H9 (cell line): Measurements from ENCODE around the gene CFAP47. TPM values are rescaled to one million over a fixed set of nuclear protein-coding genes. Genes with fewer than 3 reads are reported as not detected.

Experiments
- DNase-seq: peaks from one replicate; pipeline ENCODE4 v3.0.0-alpha.2; 2017
- H2AFZ ChIP-seq: one replicate; pipeline ENCODE4 v1.6.1; 2013; ENCODE audit warnings: mild to moderate bottlenecking, low read length, control low read depth, moderate library complexity
- H2AK5ac ChIP-seq: 2 replicates; pipeline ENCODE4 v1.6.1; 2013; ENCODE audit warnings: low read length, control low read depth, mixed read lengths; ENCODE audit not compliant: insufficient read length
- H2BK120ac ChIP-seq: one replicate; pipeline ENCODE4 v1.6.1; 2013; ENCODE audit warnings: low read depth, mild to moderate bottlenecking, low read length, control low read depth, inconsistent platforms; ENCODE audit not compliant: poor library complexity, severe bottlenecking
- H2BK12ac ChIP-seq: 2 replicates; pipeline ENCODE4 v1.6.1; 2013; ENCODE audit warnings: low read length, control low read depth, mixed read lengths, low read depth; ENCODE audit not compliant: insufficient read length
- H2BK15ac ChIP-seq: 2 replicates; pipeline ENCODE4 v1.6.1; 2013; ENCODE audit warnings: low read depth, low read length, control low read depth
- H2BK20ac ChIP-seq: one replicate; pipeline ENCODE4 v1.6.1; 2013; ENCODE audit warnings: low read depth, mild to moderate bottlenecking, low read length, control low read depth, inconsistent platforms; ENCODE audit not compliant: poor library complexity, severe bottlenecking
- H2BK5ac ChIP-seq: 2 replicates; pipeline ENCODE4 v1.6.1; 2013; ENCODE audit warnings: low read length, control low read depth, mixed read lengths; ENCODE audit not compliant: insufficient read length
- H3K14ac ChIP-seq: 2 replicates; pipeline ENCODE4 v1.6.1; 2013; ENCODE audit warnings: low read length, control low read depth; ENCODE audit not compliant: insufficient read depth
- H3K18ac ChIP-seq: 2 replicates; pipeline ENCODE4 v1.6.1; 2013; ENCODE audit warnings: low read depth, mild to moderate bottlenecking, mixed read lengths, low read length, control low read depth; ENCODE audit not compliant: insufficient read length
- H3K23ac ChIP-seq: 2 replicates; pipeline ENCODE4 v1.6.1; 2013; ENCODE audit warnings: low read length, control low read depth, mixed read lengths, low read depth; ENCODE audit not compliant: insufficient read length
- H3K23me2 ChIP-seq: 2 replicates; pipeline ENCODE4 v1.6.1; 2013; ENCODE audit warnings: low read depth, mild to moderate bottlenecking, mixed read lengths, low read length, control low read depth; ENCODE audit not compliant: insufficient read length, poor library complexity, severe bottlenecking
- H3K27ac ChIP-seq: 2 replicates; pipeline ENCODE4 v1.5.1; 2013; ENCODE audit warnings: low read length, control low read depth, mixed read lengths, low read depth; ENCODE audit not compliant: insufficient read length
- H3K27me3 ChIP-seq: 2 replicates; pipeline ENCODE4 v1.6.1; 2013; ENCODE audit warnings: low read length, control low read depth, inconsistent platforms; ENCODE audit not compliant: insufficient read depth
- H3K4ac ChIP-seq: 2 replicates; pipeline ENCODE4 v1.6.1; 2013; ENCODE audit warnings: low read depth, mild to moderate bottlenecking, control low read depth, inconsistent platforms, low read length, moderate library complexity
- H3K4me1 ChIP-seq: 2 replicates; pipeline ENCODE4 v1.6.1; 2013; ENCODE audit warnings: low read length, control low read depth, inconsistent platforms; ENCODE audit not compliant: insufficient read depth
- H3K4me2 ChIP-seq: 2 replicates; pipeline ENCODE4 v1.6.1; 2013; ENCODE audit warnings: low read length, control low read depth, mixed read lengths; ENCODE audit not compliant: insufficient read length, insufficient read depth
- H3K56ac ChIP-seq: 2 replicates; pipeline ENCODE4 v1.6.1; 2013; ENCODE audit warnings: low read depth, mild to moderate bottlenecking, mixed read lengths, low read length, control low read depth; ENCODE audit not compliant: insufficient read length
- H3K79me1 ChIP-seq: 2 replicates; pipeline ENCODE4 v1.6.1; 2013; ENCODE audit warnings: low read depth, mild to moderate bottlenecking, moderate library complexity, low read length, control low read depth, inconsistent platforms; ENCODE audit not compliant: insufficient read depth, poor library complexity, severe bottlenecking
- H3K79me2 ChIP-seq: 2 replicates; pipeline ENCODE4 v1.6.1; 2013; ENCODE audit warnings: low read length, control low read depth, inconsistent platforms; ENCODE audit not compliant: insufficient read depth
- H3K9ac ChIP-seq: 2 replicates; pipeline ENCODE4 v1.6.1; 2013; ENCODE audit warnings: low read length, control low read depth, mixed read lengths; ENCODE audit not compliant: insufficient read length; ENCODE audit errors: extremely low read depth
- H3K9me3 ChIP-seq: one replicate; pipeline ENCODE4 v1.6.1; 2013; ENCODE audit warnings: low read depth, low read length, inconsistent platforms; ENCODE audit not compliant: control insufficient read depth
- H3T11ph ChIP-seq: one replicate; pipeline ENCODE4 v1.6.1; 2013; ENCODE audit warnings: mild to moderate bottlenecking, low read length, control low read depth, inconsistent platforms
- H4K20me1 ChIP-seq: one replicate; pipeline ENCODE4 v1.6.1; 2013; ENCODE audit not compliant: control insufficient read depth, insufficient read length, insufficient read depth
- H4K5ac ChIP-seq: 2 replicates; pipeline ENCODE4 v1.6.1; 2013; ENCODE audit warnings: low read depth, mild to moderate bottlenecking, mixed read lengths, low read length, control low read depth; ENCODE audit not compliant: insufficient read length
- H4K8ac ChIP-seq: replicated peaks from 2 replicates; pipeline ENCODE4 v1.6.1; 2013; ENCODE audit warnings: low read length, control low read depth, mixed read lengths, low read depth; ENCODE audit not compliant: insufficient read length
- H4K91ac ChIP-seq: 2 replicates; pipeline ENCODE4 v1.6.1; 2013; ENCODE audit warnings: low read depth, mild to moderate bottlenecking, moderate library complexity, mixed read lengths, low read length, control low read depth; ENCODE audit not compliant: insufficient read length
- H3K27ac Mint-ChIP-seq, 3 experiments: 2 replicates in 2 of 3; 3 replicates in 1 of 3; pipeline ENCODE4 v1.8.0; 2020 to 2021; ENCODE audit warnings: mixed read lengths in 3 of 3, mild to moderate bottlenecking in 1 of 3, moderate library complexity in 1 of 3
- H3K27me3 Mint-ChIP-seq: 2 replicates; pipeline ENCODE4 v1.8.0; 2021; ENCODE audit warnings: low read depth, mild to moderate bottlenecking, moderate library complexity, mixed read lengths
- H3K36me3 Mint-ChIP-seq, 3 experiments: 2 replicates in 2 of 3; 3 replicates in 1 of 3; pipeline ENCODE4 v1.8.0; 2020 to 2021; ENCODE audit warnings: low read depth in 3 of 3, mixed read lengths in 3 of 3; ENCODE audit not compliant: insufficient read depth in 1 of 3
- H3K4me1 Mint-ChIP-seq, 2 experiments: 2 replicates each; pipeline ENCODE4 v1.8.0; 2020; ENCODE audit warnings: mixed read lengths in 2 of 2
- H3K4me3 Mint-ChIP-seq, 2 experiments: 2 replicates in 1 of 2; 3 replicates in 1 of 2; pipeline ENCODE4 v1.8.0; 2020 to 2021; ENCODE audit warnings: mild to moderate bottlenecking in 2 of 2, mixed read lengths in 2 of 2, moderate library complexity in 1 of 2
- H3K9me3 Mint-ChIP-seq, 2 experiments: 2 replicates in 1 of 2; 3 replicates in 1 of 2; pipeline ENCODE4 v1.8.0; 2020; ENCODE audit warnings: mild to moderate bottlenecking in 2 of 2, mixed read lengths in 2 of 2, moderate library complexity in 1 of 2
- WGBS: extraction: QIAGEN DNeasy Blood & Tissue Kit; methylation state at CpG from one replicate; pipeline ENCODE4 v1.1.7; 2013; ENCODE audit warnings: missing lambda C conversion rate, low lambda C conversion rate, mixed read lengths; ENCODE audit not compliant: insufficient read length; ENCODE audit errors: extremely low coverage; 5-methylcytosine and 5-hydroxymethylcytosine counted together
- total RNA-seq: library from RNA; stranded (reverse); gene quantifications from 2 replicates; pipeline ENCODE4 v1.2.1, GENCODE V29; 2021
- TF ChIP-seq, protein P1 (sequence below): fragments of 200-600 bp; sonication (generic); conservative IDR thresholded peaks from 3 replicates; pipeline ENCODE4 v1.8.0; 2021; ENCODE audit warnings: antibody characterized with exemption, mild to moderate bottlenecking

CFAP47 gene
- total RNA-seq, 1 experiment from 2014 or later: not detected

GRCh38 chrX:36314303-36314702, 394.8 kb downstream of the CFAP47 start:
- Histone ChIP-seq H3K4ac (no peak overlapping the region), H3K23ac (no peak overlapping the region), H2BK12ac (no peak overlapping the region), H2BK5ac (no peak overlapping the region), H3K9me3 (no peaks in the 10 kb centered on the region), H3K4me1 (no peaks in the 10 kb centered on the region), H2BK15ac (no peak overlapping the region), H3K9ac (no peak overlapping the region), H3K4me2 (no peak overlapping the region), H3K14ac (no peak overlapping the region), H4K20me1 (no peaks in the 10 kb centered on the region), H3T11ph (no peak overlapping the region), H2BK20ac (no peak overlapping the region), H4K5ac (no peak overlapping the region), H3K27me3 (no peaks in the 10 kb centered on the region), H4K91ac (no peak overlapping the region), H2BK120ac (no peak overlapping the region), H3K23me2 (no peaks in the 10 kb centered on the region), H3K18ac (no peak overlapping the region), H4K8ac (no peak overlapping the region), H3K56ac (no peak overlapping the region), H2AFZ (no peak overlapping the region), H3K79me1 (no peaks in the 10 kb centered on the region), H2AK5ac (no peak overlapping the region), H3K27ac (no peak overlapping the region), H3K79me2 (no peaks in the 10 kb centered on the region)
- no peaks in the 10 kb centered on the region for H3K27me3 Mint-ChIP-seq
- no CpG with 5 or more reads among the region's 3 CpGs for WGBS
- H3K36me3 Mint-ChIP-seq: no peaks in the 10 kb centered on the region; a peak in 2 of 7 replicates
- no peak overlapping the region for H3K4me3 Mint-ChIP-seq
- H3K9me3 Mint-ChIP-seq: peaks cover 37 to 40% of the 10 kb centered on the region in 2 experiments
- no peak for DNase-seq
- H3K27ac Mint-ChIP-seq: no peak overlapping the region
- no peaks in the 10 kb centered on the region for H3K4me1 Mint-ChIP-seq
- TF ChIP-seq, protein P1, sequence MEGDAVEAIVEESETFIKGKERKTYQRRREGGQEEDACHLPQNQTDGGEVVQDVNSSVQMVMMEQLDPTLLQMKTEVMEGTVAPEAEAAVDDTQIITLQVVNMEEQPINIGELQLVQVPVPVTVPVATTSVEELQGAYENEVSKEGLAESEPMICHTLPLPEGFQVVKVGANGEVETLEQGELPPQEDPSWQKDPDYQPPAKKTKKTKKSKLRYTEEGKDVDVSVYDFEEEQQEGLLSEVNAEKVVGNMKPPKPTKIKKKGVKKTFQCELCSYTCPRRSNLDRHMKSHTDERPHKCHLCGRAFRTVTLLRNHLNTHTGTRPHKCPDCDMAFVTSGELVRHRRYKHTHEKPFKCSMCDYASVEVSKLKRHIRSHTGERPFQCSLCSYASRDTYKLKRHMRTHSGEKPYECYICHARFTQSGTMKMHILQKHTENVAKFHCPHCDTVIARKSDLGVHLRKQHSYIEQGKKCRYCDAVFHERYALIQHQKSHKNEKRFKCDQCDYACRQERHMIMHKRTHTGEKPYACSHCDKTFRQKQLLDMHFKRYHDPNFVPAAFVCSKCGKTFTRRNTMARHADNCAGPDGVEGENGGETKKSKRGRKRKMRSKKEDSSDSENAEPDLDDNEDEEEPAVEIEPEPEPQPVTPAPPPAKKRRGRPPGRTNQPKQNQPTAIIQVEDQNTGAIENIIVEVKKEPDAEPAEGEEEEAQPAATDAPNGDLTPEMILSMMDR: no peak
